HG03565 (cell line): ENCODE results near the gene NTRK2.
A peak's percentile ranks its signal among the peaks of the same experiment; 100 is the strongest.

Experiments used
- ATAC-seq: cut with Tn5 transposase; IDR thresholded peaks from one replicate; pipeline ENCODE4 v1.9.1; 2021; ENCODE audit warnings: mild to moderate bottlenecking, moderate library complexity; ENCODE audit not compliant: unreplicated experiment

The NTRK2 gene

DNA sequence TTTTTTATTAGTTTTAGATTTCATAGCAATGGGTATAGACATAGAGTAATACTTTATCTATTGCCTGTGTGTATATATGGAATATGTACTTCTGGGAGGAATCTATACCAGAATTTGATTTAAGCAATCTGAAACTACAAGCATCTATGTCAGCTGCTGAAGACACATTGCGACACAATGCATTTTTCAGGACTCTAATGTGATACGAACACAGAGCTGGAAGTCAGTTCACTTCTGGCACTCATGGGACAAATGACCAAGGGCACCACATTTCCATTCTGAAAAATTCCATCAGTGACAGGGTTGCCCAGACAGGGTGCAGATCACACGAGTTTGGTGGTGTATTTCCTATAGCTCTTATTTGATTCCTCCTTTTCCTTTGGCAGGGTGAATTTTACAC, 259.5 kb downstream of the NTRK2 start:
- ATAC-seq = no peak

DNA sequence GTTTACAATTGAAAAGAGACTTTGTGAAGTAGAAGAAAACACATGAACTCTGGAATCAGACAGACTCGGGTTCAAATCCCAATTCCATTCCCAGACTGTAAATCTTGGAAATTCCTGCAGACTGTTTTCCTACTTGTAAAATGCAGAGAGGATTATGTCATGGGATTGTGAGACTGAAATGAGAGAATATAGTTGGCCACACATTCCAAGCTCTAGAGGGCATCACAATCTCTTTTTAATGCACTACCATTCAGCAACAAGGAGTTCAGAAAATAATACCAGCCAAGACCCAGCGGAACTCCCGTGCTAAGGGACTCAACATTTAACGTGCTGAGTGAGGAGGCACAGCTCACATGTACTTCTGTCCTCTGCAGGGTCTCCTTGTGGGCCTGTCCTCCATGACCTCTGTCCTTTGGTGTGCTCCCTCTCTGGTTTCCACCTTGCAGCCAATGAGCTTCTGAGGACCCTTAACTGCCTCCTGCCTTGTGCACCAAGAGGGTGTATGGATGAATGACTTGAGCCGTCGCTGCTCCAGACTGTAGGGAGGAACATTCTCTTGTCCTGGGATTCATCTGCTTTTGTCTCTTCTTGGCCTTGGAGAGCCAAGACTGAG, 263.5 kb downstream of the NTRK2 start:
- no peak for ATAC-seq

DNA sequence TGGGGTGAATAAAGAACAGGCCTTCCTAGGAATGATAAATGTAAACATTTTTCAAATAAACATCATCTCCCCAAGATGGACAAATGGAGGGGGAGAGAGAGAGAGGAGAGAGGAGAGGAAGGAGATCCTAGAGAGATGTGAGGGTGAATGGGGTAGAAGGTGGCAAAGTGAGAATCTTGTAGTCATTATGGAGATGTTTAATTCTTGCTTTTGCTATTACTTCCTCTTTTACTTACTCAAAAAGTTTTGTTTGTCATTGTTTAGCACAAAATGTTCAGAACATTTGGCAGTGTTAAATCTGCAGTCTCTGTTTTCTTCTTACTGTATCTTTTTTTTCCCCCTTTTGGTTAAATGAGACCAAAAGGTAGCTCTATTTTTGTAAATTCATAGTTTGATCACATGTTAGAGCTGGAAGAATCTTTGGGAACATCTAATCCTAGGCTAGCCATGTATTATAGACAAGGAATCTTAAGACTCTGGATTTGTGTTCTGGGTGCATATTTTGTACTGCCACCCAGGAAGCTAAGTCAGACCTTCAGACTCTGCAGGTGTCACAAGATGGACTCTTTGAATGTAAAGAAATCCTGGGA, 266.1 kb downstream of the NTRK2 start:
- ATAC-seq = no peak

DNA sequence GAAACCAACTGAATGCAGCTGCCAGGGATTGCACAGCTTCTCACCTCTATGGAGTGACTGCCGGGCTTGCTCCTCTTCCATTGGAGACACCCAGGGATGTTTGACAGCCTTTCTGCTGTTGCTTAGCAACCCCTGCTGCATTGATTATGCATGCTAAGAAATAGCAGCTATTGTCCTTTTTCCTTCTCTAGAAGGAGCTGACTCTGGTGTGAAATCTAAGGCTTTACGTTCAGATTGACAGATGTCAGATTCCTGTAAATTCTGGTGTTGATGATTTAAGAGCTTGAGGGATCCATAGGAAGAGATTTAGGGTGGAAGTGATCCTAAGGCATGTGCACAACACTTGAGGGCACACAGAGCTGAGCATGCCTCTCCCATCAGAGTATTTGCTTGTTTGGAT, 267.7 kb downstream of the NTRK2 start:
- no peak for ATAC-seq

DNA sequence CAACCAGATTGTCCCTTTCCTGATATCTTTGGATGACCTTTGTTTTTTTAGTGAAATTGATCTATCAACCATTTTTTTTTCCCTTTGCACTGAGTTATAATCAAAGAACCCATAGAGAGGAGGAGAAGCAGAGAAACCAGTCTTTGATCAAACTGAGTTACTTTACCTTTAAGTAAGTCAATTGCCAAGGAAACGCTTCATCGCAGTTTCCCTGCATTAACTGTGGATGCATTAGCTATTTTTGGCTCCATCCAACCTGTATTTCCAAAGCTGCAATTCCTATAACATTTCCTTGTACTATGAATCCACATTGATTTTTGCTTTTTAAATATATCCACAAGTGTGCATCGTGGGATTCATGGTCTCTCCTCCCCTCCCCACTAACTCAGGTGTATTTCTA, 268.1 kb downstream of the NTRK2 start:
- no peak for ATAC-seq

DNA sequence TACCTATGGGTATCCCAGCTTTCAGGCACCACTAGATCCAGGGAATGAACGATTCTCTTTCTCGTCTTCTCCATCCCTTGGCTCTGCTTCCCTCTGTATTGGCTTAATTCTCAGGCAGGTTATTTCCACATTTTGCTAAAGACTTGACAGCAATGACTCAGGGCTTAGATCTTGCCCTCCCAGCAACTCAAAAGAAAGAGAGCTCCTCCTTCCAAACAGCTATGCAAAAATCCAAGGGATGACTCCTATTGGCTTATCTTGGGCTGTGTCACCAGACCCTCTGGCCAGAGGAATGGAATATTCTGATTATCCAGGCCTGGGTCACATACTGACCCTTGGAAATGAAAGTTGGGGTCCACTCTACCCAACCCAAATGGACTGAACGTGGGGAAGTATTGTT, 270.2 kb downstream of the NTRK2 start:
- no peak for ATAC-seq

DNA sequence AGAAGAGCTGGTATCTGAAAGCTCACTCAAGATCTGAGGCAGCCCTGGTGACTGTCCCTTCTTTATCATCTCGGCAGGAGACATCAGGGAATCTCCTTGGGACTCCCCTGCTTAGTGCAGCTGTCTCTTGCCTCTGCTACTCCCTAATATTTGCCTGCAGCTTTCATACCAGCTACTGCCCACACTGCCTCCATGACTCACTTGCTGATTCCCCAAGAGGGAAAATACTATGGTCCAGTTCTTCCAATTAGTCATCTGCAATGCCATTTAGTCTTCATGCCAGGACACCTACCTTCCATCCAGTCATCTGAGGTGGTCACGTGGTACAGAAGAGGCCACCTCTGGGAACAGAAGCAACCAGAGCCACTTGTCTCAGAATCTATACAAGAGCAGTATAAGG, 270.8 kb downstream of the NTRK2 start:
- no peak for ATAC-seq

DNA sequence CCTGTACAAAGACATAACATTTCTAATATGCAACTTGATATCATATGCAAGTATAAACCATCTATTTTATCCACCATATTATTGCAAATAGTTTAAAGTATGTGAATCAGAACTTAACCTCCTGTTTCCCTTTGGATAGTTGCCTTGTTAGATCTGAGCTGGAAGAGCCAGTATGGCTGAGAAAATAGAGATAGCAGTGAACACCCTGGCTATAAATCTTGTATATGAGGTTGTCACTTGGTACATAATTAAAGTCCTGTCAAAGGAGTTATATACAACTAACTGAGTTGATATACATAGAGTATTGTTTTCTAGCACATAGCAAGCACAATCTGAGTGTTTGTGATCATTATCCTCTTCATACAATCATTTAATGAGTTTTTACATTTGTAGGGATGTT, 272.3 kb downstream of the NTRK2 start:
- no peak for ATAC-seq

DNA sequence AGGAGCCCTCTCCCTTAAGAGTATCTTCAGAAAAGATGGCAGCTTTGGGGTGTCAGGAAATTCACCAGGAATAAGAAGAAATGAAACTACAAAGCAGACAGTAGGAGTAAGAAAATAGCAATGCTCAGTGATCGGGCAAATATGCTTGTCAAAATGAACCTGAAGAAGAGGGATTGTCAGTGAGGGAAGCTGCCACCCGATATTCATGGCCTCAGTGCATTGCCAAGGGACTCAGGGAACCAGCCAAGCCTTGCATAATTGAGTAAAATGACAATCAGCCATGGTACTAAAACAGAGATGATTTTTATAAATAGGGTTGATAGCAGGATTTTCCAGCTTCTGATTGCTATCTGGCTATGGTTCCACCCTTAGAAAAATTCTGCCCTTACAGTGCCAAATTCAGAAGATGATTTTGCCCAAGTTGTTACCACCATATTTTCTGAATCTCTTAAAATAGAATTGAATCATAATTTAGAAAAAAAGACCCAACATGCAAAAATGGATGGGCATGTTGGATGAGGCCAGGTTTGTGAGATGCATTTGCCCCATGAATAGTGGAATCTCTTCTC, 274.0 kb downstream of the NTRK2 start:
- ATAC-seq = no peak

DNA sequence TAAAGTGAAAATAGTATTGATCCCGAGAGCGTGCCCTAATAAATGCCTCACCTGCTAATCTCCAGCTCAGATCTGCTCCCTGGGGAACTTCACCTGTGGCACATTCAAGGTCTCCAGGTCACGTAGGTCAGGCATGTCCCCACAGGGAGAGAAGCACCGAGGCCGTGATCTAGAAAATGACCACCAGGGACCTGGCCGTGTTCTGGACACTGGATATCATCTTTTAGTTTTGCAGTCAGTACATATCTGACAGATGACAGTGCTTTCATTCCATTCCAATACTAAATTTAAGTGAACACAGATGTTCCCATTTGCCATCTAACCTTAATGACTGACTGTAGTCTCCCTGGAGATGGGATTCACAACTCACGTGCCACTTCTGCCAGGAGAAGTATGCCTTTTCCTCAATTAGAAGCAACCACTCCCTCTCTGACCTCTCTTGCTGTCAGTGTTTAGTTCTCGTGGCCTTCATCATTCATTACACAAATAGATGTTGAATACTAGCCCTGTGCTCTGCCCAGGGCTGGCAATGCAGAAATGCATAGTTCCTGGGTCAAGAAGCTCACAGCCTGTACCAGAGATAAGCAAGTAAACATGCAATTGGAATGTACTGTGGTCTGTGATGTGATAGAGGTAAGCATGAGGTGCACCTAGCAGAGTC, 276.5 kb downstream of the NTRK2 start:
- no peak for ATAC-seq

DNA sequence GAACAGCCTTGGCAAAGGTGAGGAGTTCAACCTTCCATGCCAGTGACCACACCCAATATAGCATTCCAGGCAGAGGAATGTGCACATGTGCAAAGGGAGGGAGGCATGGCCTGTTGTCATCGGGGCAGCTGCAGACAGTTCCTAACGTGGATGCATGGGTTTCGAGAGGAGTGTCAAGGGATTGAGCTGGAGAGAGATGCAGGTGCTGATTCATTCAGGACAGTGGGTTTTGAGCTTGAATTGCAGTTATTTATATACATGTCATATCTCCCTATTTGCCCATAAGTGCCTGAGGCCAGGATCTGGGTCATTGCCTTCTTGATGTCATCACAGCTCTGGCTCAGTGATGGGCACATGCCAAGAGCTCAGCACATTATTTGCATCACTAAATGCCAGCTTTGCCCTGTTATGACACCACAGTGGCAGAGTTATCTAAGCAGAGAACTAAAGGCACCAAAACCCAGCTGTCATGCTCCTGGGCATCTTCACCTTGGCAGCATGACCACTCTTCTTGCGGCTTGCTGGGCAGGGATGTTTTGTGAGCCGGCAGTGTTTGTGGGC, 278.0 kb downstream of the NTRK2 start:
- no peak for ATAC-seq

DNA sequence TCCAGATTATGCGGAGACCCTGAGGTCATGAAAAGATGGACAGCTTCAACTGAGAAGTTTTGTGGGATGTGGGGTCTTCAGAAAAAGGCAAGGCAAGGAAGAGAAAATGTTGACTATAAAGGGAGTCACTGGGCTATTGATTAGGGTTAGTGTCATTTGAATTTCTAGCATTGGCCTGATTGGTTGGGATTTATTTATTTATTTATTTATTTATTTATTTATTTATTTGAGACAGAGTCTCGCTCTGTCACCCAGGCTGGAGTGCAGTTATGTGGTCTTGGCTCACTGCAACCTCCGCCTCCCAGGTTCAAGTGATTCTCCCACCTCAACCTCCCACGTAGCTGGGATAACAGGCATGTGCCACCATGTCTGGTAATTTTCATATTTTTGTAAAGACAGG, 279.7 kb downstream of the NTRK2 start:
- no peak for ATAC-seq

DNA sequence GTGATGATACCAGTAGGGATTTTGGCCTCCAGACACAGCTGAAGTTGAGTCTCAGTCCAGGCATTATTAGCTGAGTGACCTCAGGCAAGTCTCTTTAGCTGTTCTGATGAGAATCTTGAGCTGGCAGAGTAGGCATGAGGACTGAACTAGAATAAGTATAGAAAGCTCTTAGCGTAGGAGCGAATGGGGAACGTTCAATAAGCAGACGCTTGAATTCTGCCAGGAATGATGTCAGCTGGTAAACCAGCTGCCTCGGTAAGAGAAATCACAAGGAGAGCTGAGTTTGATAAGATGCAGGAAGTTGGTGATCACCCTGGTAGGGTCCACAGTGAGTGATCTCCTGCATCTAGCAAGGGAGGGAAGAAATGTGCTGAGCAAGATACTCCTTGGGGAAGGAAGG, 280.4 kb downstream of the NTRK2 start:
- ATAC-seq = no peak

DNA sequence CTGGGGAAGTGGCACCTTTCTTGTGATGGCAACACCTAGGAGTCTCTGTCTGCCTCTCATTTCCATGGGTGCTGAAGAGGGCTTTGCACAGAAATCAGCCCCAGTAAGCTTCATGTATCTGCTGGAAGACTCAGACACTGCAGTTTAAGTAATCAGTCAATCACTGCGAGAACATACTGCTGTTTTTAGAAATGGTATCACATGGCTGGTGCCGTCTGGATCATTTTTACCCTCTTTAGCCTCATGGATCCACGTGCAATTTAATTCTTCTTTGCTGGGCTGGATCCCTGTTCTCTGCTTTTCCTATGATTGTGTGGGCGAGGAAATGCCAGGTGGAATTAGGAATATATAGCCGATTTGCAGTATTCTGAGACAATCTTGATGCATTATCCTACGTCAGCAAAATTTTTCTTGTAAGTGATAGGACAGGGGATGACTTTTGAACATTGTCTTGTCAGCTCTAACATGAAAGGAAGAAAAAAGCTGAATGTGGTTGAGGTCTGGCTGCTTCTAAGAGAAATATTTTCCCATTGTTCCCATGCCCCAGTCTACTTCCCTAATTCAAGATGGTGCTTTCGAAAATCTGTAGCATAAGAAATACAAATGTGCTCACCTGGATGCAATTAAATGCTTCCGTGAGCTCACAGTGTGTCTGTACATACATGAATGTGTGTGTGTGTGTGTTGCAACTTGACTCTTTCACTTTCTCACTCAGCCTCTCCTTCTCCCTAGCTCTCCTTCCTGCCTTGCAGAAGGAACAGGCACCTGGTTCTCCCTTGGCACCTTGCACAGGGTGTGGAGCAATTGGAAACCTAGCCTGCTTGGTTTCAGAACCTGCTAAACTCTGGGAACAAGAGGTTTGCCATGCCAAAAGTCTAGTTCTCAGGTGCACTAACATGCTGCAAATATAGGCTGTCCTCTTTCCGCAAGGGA, 281.6 kb downstream of the NTRK2 start:
- ATAC-seq = no peak

DNA sequence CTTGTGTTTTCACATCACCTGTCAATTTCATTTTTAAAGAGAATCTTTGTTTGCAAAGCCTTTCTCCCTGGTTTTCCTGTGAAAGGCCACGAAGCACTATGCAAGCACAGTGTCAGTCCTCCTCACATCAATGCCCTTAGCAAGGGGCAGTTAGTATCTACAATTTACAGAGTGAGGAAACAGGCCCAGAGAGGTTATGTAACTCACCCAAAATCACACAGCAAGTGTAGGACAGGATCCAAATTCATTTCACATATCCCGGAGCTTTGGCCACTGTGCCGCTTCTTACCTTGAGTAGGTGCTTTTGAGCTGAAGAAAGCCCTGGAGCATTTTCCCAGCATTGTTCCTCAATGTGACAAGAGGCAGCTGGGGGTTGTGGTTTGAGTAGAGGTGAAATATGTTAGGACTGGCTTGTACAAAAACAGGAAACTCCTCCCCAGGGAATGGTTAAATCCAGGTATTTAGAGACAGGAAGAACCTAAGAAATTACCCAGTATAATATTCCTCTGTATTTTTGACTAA, 283.8 kb downstream of the NTRK2 start:
- ATAC-seq = no peak

DNA sequence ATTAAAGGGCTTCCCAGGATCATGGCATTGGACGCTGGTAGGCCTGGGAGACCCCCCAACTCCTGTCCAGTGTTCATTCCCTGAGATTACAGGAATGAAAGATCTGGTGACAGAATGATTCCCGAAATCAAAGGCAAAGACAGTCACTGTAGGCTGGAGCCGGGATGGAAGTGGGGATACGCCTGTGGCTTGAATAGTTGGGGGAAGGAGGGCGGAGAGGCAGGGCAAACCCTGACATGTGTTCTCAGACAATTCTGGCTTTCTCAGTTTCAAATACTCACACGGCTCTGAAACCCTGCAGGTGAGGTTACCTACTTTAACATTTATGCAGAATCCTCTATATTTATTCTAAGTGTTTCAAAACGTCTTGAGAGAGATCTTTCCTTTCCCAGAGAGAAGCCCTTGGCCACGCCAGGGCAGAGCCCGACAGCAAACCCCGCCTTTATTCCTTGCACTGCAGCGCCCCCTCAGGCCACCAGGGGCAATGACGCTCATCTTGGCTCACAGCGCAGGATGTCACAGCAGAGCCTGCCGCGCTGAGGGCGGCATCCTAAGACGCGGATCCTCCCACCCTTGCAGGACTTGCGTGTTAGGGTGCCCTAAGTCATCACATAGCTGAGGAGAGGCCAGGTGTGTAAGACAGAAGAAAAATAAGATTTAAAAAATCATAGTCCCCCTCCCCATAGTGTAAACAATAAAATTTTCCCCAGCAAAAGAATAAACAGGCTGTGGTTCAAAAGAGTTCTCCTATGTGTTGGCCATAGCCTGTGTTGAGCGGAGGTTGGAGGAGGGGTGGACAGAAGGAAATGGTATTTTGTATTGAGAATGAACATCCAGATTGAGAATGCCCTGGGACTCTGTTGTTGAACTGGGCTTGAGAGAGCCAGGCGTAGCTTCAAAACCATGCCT, 284.5 kb downstream of the NTRK2 start:
- ATAC-seq = peak; percentile 96

DNA sequence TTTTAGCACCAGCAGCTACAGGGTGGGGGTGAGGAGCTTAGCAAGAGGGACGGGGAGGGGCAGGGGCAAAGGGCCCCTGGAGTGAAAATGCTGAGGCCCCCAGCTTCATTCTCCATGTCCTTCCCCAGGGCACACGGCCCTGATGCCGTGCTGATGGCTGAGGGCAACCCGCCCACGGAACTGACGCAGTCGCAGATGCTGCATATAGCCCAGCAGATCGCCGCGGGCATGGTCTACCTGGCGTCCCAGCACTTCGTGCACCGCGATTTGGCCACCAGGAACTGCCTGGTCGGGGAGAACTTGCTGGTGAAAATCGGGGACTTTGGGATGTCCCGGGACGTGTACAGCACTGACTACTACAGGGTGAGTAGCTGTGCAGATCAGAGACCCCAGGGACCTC, 285.6 kb downstream of the NTRK2 start:
- ATAC-seq = no peak

DNA sequence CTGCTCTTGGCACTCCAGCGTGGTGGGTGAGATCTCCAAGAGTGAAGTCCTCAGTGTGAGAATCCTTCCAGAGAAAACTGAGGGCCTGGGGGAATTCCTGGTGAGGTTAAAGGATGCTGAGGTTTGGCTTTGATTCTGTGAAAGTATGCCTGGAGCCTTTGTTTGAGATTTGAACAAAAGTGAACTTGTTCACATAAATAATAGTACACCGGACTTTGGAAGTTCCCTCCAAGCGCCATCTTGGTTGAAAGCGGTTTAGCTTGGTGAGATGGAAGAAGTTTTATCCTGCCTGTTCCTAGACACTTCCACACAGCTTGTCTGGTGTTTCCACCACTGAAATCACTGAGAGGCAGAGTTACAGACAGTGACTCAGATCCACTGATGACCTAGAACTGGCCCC, 286.4 kb downstream of the NTRK2 start:
- no peak for ATAC-seq

DNA sequence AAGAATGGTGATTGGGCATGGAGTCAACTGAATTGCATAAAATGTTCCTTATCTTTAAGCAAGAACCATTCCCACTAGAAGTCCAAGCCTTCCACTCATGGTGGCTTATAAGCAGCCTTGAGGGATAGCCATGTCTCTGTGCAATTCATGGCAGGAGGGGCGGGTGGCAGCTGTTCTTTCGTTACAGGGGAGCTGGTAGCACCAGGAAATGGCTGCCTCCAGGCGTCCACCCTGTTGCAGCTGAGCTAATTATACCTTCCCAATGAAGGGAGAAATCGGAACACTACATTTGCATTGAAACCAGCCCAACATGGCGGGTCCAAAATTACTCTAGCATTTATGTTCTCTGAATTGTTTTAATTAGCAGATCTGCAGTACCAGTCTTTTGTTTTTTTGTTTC, 289.8 kb downstream of the NTRK2 start:
- no peak for ATAC-seq
